Coronary artery (tissue), 2 donors: ENCODE data around the gene MGAT5.

Experiments used
- DNase-seq: peaks from one replicate; pipeline ENCODE4 v3.0.0-alpha.2; 2017; ENCODE audit warnings: low spot score
- H3K27ac ChIP-seq, 2 donors: fragments of 200-600 bp; sonication (generic); one replicate each; pipeline ENCODE4 v1.5.1; 2016 to 2019
- H3K4me3 ChIP-seq: fragments of 200-600 bp; sonication (generic); 2 replicates; pipeline ENCODE4 v1.5.1; 2016; ENCODE audit warnings: mild to moderate bottlenecking, moderate library complexity
- TF ChIP-seq, protein P1 (sequence below): fragments of 200-600 bp; sonication (generic); IDR thresholded peaks from one replicate; pipeline ENCODE4 v1.5.1; 2019; ENCODE audit warnings: antibody characterized with exemption

Gene MGAT5

DNA sequence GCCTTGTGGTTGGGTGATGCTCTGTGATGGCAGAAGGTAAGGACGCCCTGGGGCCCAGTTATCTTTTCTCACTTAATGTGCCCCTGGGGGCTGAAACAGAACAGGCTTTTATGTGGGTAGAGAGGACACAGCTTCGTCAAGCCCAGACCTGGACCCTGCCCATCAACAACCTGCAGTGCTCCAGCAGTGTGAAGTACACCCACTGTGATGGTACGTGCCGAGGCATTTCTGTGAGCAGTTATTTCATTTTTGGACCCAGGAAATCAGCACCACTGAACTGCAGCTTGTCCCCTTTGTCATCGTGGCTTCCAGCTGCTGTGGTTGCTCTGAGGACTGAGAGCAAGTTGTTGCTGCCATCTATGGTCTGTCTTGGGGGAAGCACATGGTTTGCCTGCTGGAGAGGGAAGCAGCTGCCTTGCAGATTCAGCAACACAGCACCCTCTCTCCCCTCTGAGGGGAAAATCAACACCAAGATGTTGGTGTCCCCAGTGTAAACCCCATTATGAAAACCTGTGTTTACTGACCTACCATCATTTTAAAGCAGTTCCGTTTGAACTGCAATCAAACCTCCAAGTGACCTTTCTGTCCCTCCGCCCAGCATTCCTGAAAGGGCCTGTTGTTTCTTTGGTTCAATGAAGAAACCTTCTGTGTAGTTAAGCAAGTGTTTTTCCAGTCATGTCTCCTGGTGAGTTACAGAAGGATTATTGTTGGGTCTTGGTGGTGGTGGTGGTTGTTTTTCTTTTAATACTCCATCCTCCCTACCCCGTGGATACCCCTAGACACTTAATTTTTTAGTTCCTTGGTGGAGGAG lies 158.2 kb downstream of the MGAT5 start:
- TF ChIP-seq, protein P1, sequence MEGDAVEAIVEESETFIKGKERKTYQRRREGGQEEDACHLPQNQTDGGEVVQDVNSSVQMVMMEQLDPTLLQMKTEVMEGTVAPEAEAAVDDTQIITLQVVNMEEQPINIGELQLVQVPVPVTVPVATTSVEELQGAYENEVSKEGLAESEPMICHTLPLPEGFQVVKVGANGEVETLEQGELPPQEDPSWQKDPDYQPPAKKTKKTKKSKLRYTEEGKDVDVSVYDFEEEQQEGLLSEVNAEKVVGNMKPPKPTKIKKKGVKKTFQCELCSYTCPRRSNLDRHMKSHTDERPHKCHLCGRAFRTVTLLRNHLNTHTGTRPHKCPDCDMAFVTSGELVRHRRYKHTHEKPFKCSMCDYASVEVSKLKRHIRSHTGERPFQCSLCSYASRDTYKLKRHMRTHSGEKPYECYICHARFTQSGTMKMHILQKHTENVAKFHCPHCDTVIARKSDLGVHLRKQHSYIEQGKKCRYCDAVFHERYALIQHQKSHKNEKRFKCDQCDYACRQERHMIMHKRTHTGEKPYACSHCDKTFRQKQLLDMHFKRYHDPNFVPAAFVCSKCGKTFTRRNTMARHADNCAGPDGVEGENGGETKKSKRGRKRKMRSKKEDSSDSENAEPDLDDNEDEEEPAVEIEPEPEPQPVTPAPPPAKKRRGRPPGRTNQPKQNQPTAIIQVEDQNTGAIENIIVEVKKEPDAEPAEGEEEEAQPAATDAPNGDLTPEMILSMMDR = peak; percentile 55
- H3K4me3 ChIP-seq = no peak overlapping the region
- H3K27ac ChIP-seq = no peak overlapping the region
- DNase-seq = peak; percentile 79

- H3K27ac ChIP-seq = no peak overlapping the region
- TF ChIP-seq, protein P1 = no peak
- no peak for DNase-seq
- no peak overlapping the region for H3K4me3 ChIP-seq
These were observed 158.7 kb downstream of the MGAT5 start for GRCh38 chr2:134412639-134412999.

DNA sequence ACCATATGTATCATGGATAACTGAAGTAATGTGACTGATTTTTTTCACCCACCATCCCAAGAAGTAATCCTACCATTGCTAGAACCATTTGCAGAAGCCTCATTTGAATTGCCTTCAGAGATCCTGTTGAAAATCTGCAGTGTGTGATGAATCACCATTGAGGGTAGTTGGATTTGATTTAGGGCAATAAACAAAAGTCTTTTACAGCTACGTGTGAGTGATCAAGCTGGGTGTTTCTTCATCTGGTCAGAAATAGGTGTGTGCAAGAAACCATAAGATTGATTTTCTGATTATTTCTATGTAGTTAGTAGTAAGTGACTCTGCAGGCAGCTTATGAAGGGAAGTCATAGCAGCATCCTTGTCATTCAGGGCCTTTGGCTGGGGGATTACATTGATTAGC lies 159.6 kb downstream of the MGAT5 start:
- DNase-seq = no peak
- TF ChIP-seq, protein P1 = no peak
- Histone ChIP-seq H3K27ac (no peak overlapping the region), H3K4me3 (no peak overlapping the region)

DNA sequence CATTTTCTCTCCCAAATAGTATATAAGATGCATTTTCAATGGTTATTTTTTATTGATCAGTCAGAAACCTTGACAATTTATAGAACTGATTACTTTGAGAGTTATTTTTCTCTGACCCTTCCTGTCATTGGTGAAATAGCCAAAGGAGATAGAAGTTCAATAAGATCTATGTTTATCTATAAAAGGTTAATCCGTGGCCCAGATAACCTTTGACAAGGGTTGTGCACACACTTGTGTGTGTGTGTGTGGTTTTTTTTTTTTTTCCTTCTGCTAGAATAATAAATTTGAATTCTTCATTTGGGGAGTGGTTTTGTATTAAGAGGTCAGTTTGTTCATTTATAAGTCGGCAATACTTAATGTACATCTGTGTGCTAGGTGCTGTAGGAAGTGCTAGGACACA lies 160.0 kb downstream of the MGAT5 start:
- Histone ChIP-seq H3K27ac (no peak overlapping the region), H3K4me3 (no peak overlapping the region)
- no peak for DNase-seq
- TF ChIP-seq, protein P1 = no peak

DNA sequence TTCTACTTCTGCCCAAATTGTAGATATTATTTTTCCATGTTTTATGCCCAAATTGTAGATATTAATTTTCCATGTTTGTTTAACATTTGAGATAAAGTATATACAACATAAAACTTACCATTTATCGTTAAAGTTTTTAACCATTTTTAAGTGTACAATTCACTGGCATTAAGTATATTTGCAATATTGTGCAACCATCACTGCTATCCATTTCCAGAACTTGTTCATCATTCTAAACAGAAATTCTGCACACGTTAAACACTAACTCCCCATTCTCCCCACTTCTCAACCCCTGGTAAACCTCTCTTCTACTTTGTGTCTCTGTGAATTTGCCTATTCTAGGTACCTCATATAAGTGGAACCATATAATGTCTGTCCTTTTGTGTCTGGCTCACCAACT lies 162.1 kb downstream of the MGAT5 start:
- H3K4me3 ChIP-seq = no peak overlapping the region
- no peak for DNase-seq
- TF ChIP-seq, protein P1 = no peak
- H3K27ac ChIP-seq = no peak overlapping the region

GRCh38 chr2:134416637-134417036 lies 162.8 kb downstream of the MGAT5 start:
- no peak for DNase-seq
- no peak overlapping the region for H3K4me3 ChIP-seq
- TF ChIP-seq, protein P1 = no peak
- no peak overlapping the region for H3K27ac ChIP-seq

- Histone ChIP-seq H3K4me3 (no peak overlapping the region), H3K27ac (no peak overlapping the region)
- TF ChIP-seq, protein P1 = no peak
These were observed 164.2 kb downstream of the MGAT5 start for GRCh38 chr2:134417968-134418582.

More at GRCh38 chr2:134417968-134418582, 164.2 kb downstream of the MGAT5 start:
- DNase-seq = no peak
